Peyer's patch (tissue), 4 donors: ENCODE data around the gene ANKMY1. TPM values are rescaled to one million over a fixed set of nuclear protein-coding genes. Genes with fewer than 3 reads are reported as not detected.

Experiments used
- DNase-seq, 3 donors: peaks; one replicate each; pipeline ENCODE4 v3.0.0-alpha.2; 2017 to 2019
- H3K27ac ChIP-seq, 4 donors: fragments of 200-600 bp; sonication (generic); one replicate each; pipeline ENCODE4 v1.5.1; 2016 to 2019
- H3K27me3 ChIP-seq, 2 donors: fragments of 200-600 bp; sonication (generic); one replicate each; pipeline ENCODE4 v1.5.1; 2019
- H3K36me3 ChIP-seq, 3 donors: fragments of 200-600 bp; sonication (generic); one replicate each; pipeline ENCODE4 v1.5.1; 2016 to 2019
- H3K4me1 ChIP-seq, 4 donors: fragments of 200-600 bp; sonication (generic); one replicate each; pipeline ENCODE4 v1.5.1; 2016 to 2019
- H3K4me3 ChIP-seq, 4 donors: fragments of 200-600 bp; sonication (generic); 1 replicate in 3 of 4; 2 replicates in 1 of 4; pipeline ENCODE4 v1.5.1; 2016 to 2019; ENCODE audit warnings: mild to moderate bottlenecking in 1 of 4
- H3K9me3 ChIP-seq, 4 donors: fragments of 200-600 bp; sonication (generic); one replicate each; pipeline ENCODE4 v1.5.1; 2016 to 2019; ENCODE audit warnings: mild to moderate bottlenecking in 1 of 4
- CTCF ChIP-seq, 6 experiments: fragments of 450-650 bp in 4 of 6; fragments of 200-600 bp in 2 of 6; sonication (generic) in 1 of 6; IDR thresholded peaks; one replicate each; pipeline ENCODE4 v1.5.1; 2017 to 2019; ENCODE audit warnings: antibody characterized with exemption in 6 of 6, mild to moderate bottlenecking in 3 of 6, moderate library complexity in 1 of 6
- POLR2A ChIP-seq, 2 donors: fragments of 450-650 bp; IDR thresholded peaks; one replicate each; pipeline ENCODE4 v1.5.1; 2017; ENCODE audit warnings: antibody characterized with exemption in 2 of 2, mild to moderate bottlenecking in 2 of 2, moderate library complexity in 2 of 2
- total RNA-seq, 4 donors: library from RNA; depleted of rRNA; stranded (reverse); fragments of >200 nt; gene quantifications; one replicate each; pipeline ENCODE4 v1.1.0, GENCODE V29; 2016

ANKMY1 gene
- total RNA-seq, 4 donors from 2014 or later = 27.8 to 89.1 (median 40.1) TPM

DNA sequence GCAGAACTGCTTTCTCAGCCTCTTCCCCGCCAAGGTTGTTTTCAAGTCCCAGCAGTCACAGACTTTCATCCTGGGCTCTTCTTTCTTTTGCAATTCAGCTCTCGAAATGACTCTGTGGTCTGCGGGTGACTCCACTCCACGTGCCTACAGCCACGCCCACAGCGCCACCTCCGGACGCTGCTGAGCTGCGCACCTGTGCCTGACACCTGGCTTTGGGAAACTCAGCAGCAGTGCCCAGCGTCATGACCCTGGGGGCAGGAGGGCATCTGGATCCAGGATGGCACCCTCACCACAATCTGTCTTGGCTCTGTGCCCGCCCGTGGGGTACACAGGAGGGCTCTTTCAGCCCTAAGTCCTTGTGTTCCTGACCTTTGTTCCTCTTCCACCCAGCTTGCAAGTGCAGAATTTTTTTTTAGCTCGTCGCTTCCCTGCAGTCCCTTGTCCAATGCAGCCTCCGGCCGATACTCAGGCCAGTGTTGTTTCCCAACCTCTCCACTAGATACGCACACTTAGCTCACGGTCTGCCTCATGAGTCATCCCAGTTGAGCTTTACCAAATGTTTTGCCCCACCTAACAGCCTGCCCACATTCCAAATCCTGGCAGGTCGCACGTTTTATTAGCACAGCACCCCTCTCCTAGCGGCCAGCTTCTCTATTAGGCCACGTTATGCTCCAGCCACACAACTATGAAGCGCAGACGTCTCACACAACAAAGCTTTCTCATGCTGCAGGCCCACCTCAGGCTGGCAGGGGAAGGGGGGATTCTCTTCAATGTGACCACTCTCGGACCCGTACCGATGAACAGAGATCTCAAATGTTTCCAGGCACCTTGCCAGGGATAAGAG is 22.2 kb upstream of the ANKMY1 start:
- DNase-seq = peak; percentile 78 to 91 (median 88)
- peak overlapping the region; percentile 34 to 59 (median 46) for H3K27ac ChIP-seq
- peaks cover under 1 to 24% (median 6%) of the 10 kb centered on the region in 4 donors for H3K4me1 ChIP-seq
- no peak overlapping the region for H3K4me3 ChIP-seq
- TF ChIP-seq POLR2A (IDR thresholded peaks at IDR 0.05) = no peak
- TF ChIP-seq CTCF (IDR thresholded peaks at IDR 0.05) = peak; percentile 55 to 76 (median 64)
- H3K9me3 ChIP-seq = no peaks in the 10 kb centered on the region
- H3K27me3 ChIP-seq = no peaks in the 10 kb centered on the region
- peaks cover 0 to 36% (median 0%) of the 10 kb centered on the region in 3 donors for H3K36me3 ChIP-seq

DNA sequence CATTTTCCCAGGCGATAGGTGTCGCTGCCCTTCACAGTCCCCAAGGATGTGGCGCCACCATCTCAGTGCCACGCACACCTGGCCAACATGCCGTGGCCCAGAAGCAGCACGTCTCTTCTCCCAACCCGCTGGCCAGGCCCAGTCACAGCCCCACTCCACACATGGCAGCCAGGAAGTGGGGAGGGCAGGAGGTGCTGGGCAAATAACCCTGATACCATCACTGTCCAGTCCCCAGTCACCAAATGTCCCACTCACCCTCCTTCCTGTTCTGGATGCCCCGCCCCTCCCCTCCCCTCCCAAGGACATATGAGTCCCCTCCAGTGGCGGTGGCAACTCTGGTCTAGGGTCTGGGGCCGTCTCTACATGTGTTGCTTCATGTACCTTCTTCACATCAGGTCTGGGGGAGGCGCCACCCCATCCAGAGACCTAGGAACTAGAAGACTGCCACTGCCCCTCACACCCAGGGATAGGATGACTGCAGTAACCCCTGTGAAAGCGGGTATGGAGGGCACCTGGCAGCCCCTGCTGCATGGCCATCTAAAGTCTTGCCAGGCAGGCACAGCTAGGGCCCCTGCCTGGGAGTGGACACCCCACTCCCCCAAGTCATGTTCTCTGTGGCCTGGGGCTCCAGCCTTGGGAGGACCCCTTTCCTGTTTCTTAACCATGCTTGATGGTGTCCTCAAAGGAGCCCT is 21.4 kb upstream of the ANKMY1 start:
- Histone ChIP-seq H3K27me3 (no peaks in the 10 kb centered on the region), H3K4me1 (peaks cover 0 to 16% (median 2%) of the 10 kb centered on the region in 4 donors), H3K36me3 (peaks cover 0 to 43% (median 0%) of the 10 kb centered on the region in 3 donors), H3K4me3 (no peak overlapping the region), H3K27ac (peak overlapping the region; percentile 34 to 59 (median 46)), H3K9me3 (no peaks in the 10 kb centered on the region)
- no peak for DNase-seq
- no peak for TF ChIP-seq CTCF (IDR thresholded peaks at IDR 0.05)
- TF ChIP-seq POLR2A (IDR thresholded peaks at IDR 0.05) = no peak

DNA sequence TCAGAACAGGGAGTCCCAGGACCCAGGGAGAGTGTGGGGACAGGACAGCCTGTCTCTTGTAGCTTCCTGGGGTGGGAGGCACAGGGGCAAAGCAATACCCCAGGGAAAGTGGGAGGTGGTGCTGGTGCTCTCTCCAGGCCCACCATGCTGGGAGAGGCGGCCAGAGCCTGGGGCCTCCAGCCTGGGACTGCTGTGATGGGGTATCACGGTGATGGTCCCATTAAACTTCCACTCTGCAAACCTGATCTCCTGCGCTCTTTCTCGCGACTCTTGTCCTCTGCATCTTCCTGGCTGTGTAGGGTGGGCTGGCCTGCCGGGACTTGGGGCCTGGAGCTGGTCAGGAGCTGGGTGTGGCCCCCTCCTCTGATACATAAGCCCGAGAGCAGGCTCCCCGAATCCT is 20.7 kb upstream of the ANKMY1 start:
- Histone ChIP-seq H3K27ac (no peak overlapping the region), H3K4me3 (no peak overlapping the region), H3K4me1 (peaks cover 0 to 15% (median 2%) of the 10 kb centered on the region in 4 donors), H3K27me3 (no peaks in the 10 kb centered on the region), H3K36me3 (peaks cover 0 to 51% (median 0%) of the 10 kb centered on the region in 3 donors), H3K9me3 (no peaks in the 10 kb centered on the region)
- DNase-seq = no peak
- TF ChIP-seq CTCF (IDR thresholded peaks at IDR 0.05) = no peak
- TF ChIP-seq POLR2A (IDR thresholded peaks at IDR 0.05) = no peak

DNA sequence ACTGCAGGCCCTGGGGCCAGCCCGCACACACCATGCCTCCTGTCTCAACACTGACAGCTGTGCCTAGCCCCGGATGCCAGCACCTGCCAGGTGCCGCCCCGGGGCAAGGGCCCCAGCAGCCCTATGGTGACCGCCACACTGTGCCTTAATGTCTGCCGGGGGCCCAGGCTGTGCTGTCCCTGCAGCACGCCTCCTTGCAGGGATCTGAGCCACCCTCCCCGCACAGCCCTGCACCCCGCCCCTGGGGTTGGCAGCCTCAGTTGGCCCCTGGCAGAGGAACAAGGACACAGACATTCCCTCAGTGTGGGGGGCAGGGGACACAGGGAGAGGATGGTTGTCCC is 20.3 kb upstream of the ANKMY1 start:
- DNase-seq = no peak
- H3K4me1 ChIP-seq = peaks cover 0 to 15% (median 2%) of the 10 kb centered on the region in 4 donors
- H3K4me3 ChIP-seq = no peak overlapping the region
- no peak overlapping the region for H3K27ac ChIP-seq
- H3K36me3 ChIP-seq = peaks cover 0 to 55% (median 0%) of the 10 kb centered on the region in 3 donors
- no peaks in the 10 kb centered on the region for H3K9me3 ChIP-seq
- no peaks in the 10 kb centered on the region for H3K27me3 ChIP-seq
- TF ChIP-seq CTCF (IDR thresholded peaks at IDR 0.05) (no peak), POLR2A (IDR thresholded peaks at IDR 0.05) (no peak)

DNA sequence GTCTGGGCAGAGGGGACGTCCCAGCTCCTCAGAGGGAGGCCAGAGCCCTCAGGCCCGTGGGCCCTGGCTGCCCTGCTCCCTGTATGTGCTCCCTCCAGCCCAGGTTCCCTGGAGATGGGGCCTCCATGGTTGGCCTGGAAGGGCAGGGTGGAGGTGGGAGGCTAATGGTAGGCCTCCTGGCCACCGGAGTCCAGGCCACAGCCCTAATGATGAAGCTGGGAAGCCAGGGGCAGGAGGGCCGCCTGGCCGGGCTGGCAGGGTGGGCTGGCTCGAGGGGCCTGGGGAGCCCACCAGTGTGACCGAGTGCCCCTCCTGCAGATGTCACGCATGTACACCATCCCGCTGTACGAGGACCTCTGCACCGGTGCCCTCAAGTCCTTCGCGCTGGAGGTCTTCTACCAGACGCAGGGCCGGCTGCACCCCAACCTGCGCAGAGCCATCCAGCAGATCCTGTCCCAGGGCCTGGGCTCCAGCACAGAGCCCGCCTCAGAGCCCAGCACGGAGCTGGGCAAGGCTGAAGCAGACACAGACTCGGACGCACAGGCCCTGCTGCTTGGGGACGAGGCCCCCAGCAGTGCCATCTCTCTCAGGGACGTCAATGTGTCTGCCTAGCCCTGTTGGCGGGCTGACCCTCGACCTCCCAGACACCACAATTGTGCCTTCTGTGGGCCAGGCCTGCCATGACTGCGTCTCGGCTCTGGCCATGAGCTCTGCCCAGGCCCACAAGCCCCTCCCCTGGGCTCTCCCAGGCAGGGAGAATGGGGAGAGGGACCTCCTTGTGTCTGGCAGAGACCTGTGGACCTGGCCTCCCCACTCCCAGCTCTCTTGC is 19.7 kb upstream of the ANKMY1 start:
- no peak for TF ChIP-seq POLR2A (IDR thresholded peaks at IDR 0.05)
- no peak for TF ChIP-seq CTCF (IDR thresholded peaks at IDR 0.05)
- no peaks in the 10 kb centered on the region for H3K9me3 ChIP-seq
- no peak overlapping the region for H3K4me3 ChIP-seq
- H3K27ac ChIP-seq = no peak overlapping the region
- H3K36me3 ChIP-seq = peaks cover 0 to 60% (median 0%) of the 10 kb centered on the region in 3 donors
- peaks cover 0 to 15% (median 2%) of the 10 kb centered on the region in 4 donors for H3K4me1 ChIP-seq
- no peak for DNase-seq
- no peaks in the 10 kb centered on the region for H3K27me3 ChIP-seq
